Tibial nerve (tissue), 3 donors: ENCODE results near the gene BTBD6.

Source experiments
- POLR2A ChIP-seq, 2 donors: fragments of 450-650 bp; IDR thresholded peaks; one replicate each; pipeline ENCODE4 v1.6.1; 2017; ENCODE audit warnings: antibody characterized with exemption in 2 of 2, mild to moderate bottlenecking in 2 of 2, moderate library complexity in 2 of 2
- TF ChIP-seq, protein P1 (sequence below), 5 experiments: fragments of 200-600 bp in 3 of 5; fragments of 450-650 bp in 2 of 5; sonication (generic) in 3 of 5; IDR thresholded peaks; one replicate each; pipeline ENCODE4 v1.5.1; 2016 to 2019; ENCODE audit warnings: antibody characterized with exemption in 5 of 5, mild to moderate bottlenecking in 3 of 5, moderate library complexity in 2 of 5

GRCh38 chr14:105206873-105207272 lies 41.5 kb upstream of the BTBD6 start:
- TF ChIP-seq, protein P1, sequence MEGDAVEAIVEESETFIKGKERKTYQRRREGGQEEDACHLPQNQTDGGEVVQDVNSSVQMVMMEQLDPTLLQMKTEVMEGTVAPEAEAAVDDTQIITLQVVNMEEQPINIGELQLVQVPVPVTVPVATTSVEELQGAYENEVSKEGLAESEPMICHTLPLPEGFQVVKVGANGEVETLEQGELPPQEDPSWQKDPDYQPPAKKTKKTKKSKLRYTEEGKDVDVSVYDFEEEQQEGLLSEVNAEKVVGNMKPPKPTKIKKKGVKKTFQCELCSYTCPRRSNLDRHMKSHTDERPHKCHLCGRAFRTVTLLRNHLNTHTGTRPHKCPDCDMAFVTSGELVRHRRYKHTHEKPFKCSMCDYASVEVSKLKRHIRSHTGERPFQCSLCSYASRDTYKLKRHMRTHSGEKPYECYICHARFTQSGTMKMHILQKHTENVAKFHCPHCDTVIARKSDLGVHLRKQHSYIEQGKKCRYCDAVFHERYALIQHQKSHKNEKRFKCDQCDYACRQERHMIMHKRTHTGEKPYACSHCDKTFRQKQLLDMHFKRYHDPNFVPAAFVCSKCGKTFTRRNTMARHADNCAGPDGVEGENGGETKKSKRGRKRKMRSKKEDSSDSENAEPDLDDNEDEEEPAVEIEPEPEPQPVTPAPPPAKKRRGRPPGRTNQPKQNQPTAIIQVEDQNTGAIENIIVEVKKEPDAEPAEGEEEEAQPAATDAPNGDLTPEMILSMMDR (IDR thresholded peaks at IDR 0.05), result no peak
- no peak for TF ChIP-seq POLR2A (IDR thresholded peaks at IDR 0.05)
